Stomach (tissue), 9 donors: ENCODE results near the gene TNNC2. TPM values are rescaled to one million over a fixed set of nuclear protein-coding genes. Genes with fewer than 3 reads are reported as not detected.

Experiments
- DNase-seq, 2 donors: peaks; one replicate each; pipeline versions ENCODE4 v3.0.0 to v3.0.0-alpha.2; 2013 to 2019
- H3K27ac ChIP-seq, 5 donors: fragments of 200-600 bp in 4 of 5; sonication (generic) in 4 of 5; one replicate each; pipeline ENCODE4 v1.5.1; 2013 to 2019; ENCODE audit warnings: mild to moderate bottlenecking in 1 of 5, moderate library complexity in 1 of 5
- H3K27me3 ChIP-seq, 3 donors: fragments of 200-600 bp; sonication (generic); one replicate each; pipeline ENCODE4 v1.5.1; 2017 to 2019; ENCODE audit warnings: mixed run types in 1 of 3
- H3K36me3 ChIP-seq, 4 donors: fragments of 200-600 bp; sonication (generic); 1 replicate in 3 of 4; 2 replicates in 1 of 4; pipeline ENCODE4 v1.5.1; 2016 to 2019
- H3K4me1 ChIP-seq, 4 donors: fragments of 200-600 bp; sonication (generic); one replicate each; pipeline ENCODE4 v1.5.1; 2016 to 2019
- H3K4me3 ChIP-seq, 4 donors: fragments of 200-600 bp; sonication (generic) in 3 of 4; one replicate each; pipeline ENCODE4 v1.5.1; 2016 to 2019; ENCODE audit warnings: mild to moderate bottlenecking in 1 of 4
- H3K9me3 ChIP-seq, 4 donors: fragments of 200-600 bp; sonication (generic); one replicate each; pipeline ENCODE4 v1.5.1; 2016 to 2019
- CTCF ChIP-seq, 7 experiments: fragments of 450-650 bp in 4 of 7; fragments of 200-600 bp in 3 of 7; sonication (generic) in 3 of 7; IDR thresholded peaks; one replicate each; pipeline ENCODE4 v1.5.1; 2016 to 2019; ENCODE audit warnings: antibody characterized with exemption in 7 of 7, control low read depth in 2 of 7, mild to moderate bottlenecking in 1 of 7
- EP300 ChIP-seq: sonication (generic); formaldehyde crosslinking; IDR thresholded peaks from one replicate; pipeline ENCODE4 v1.6.1; 2017; ENCODE audit warnings: antibody characterized with exemption
- POLR2A ChIP-seq, 4 donors: fragments of 450-650 bp; IDR thresholded peaks; one replicate each; pipeline ENCODE4 v1.6.1; 2016; ENCODE audit warnings: antibody characterized with exemption in 4 of 4, control low read depth in 2 of 4, mild to moderate bottlenecking in 1 of 4, moderate library complexity in 1 of 4
- POLR2AphosphoS5 ChIP-seq, 3 donors: sonication (generic); formaldehyde crosslinking; IDR thresholded peaks; one replicate each; pipeline ENCODE4 v1.6.1; 2016; ENCODE audit warnings: antibody characterized with exemption in 3 of 3
- WGBS, 5 donors: extraction: QIAGEN DNeasy Blood & Tissue Kit in 3 of 5; methylation state at CpG; one replicate each; pipeline versions ENCODE4 v1.1.5 to v1.1.7; 2013 to 2018; 5-methylcytosine and 5-hydroxymethylcytosine counted together
- intact Hi-C: fragments of 100-400 bp; cut with DNase I; formaldehyde crosslinking; loops from one replicate; pipeline ENCODE4 v1.15.1; 2023; ENCODE audit warnings: low total_unique reads
- polyA plus RNA-seq, 3 donors: library from polyadenylated mRNA; stranded (reverse); fragments of 200-250 nt; gene quantifications; one replicate each; pipeline ENCODE4 v1.2.3, GENCODE V29; 2013
- small RNA-seq, 4 donors: library from RNA; depleted of rRNA; stranded (forward); fragments of <200 nt; gene quantifications; one replicate each; pipeline ENCODE3, GENCODE V24; 2016
- total RNA-seq, 5 donors: library from RNA; depleted of rRNA; stranded (reverse); fragments of >200 nt; gene quantifications; one replicate each; pipeline versions ENCODE4 v1.1.0 to v1.2.3, GENCODE V29; 2014 to 2016
- donor health status: healthy with polysubstance abuse.
- donor health status: Bipolar disorder and iron deficiency.
- donor health status: healthy.

Gene TNNC2
- total and polyA plus RNA-seq, 8 donors, result 3.0 to 12.4 (median 4.9) TPM; not detected in 5

- intact Hi-C loops, result loop anchor here (10.0 kb wide), 1 partner anchor 331 kb away; no protein-coding TSS in a partner anchor
- no peak overlapping the region for H3K4me3 ChIP-seq
- H3K9me3 ChIP-seq, result no peaks in the 10 kb centered on the region
- H3K36me3 ChIP-seq, result no peaks in the 10 kb centered on the region
- H3K4me1 ChIP-seq, result peaks cover 30 to 49% (median 41%) of the 10 kb centered on the region in 4 donors
- H3K27ac ChIP-seq, result no peak overlapping the region
- WGBS, 5 donors, result 83 to 92% (median 89%) methylated on average over 6 of the region's 6 CpGs
- no peak for TF ChIP-seq EP300
- no peak for TF ChIP-seq POLR2AphosphoS5 (IDR thresholded peaks at IDR 0.05)
- TF ChIP-seq CTCF (IDR thresholded peaks at IDR 0.05), result no peak
- TF ChIP-seq POLR2A (IDR thresholded peaks at IDR 0.05), result no peak
- no peak for DNase-seq
- no peaks in the 10 kb centered on the region for H3K27me3 ChIP-seq
Measured at GRCh38 chr20:45775411-45775810, 51.7 kb downstream of the TNNC2 start.

GRCh38 chr20:45774945-45775344 lies 52.2 kb downstream of the TNNC2 start:
- DNase-seq, result peak in 1 of 2 donors; percentile 62
- no peaks in the 10 kb centered on the region for H3K36me3 ChIP-seq
- no peaks in the 10 kb centered on the region for H3K27me3 ChIP-seq
- 73 to 88% (median 79%) methylated on average over 2 of the region's 2 CpGs for WGBS, 5 donors
- H3K4me3 ChIP-seq, result no peak overlapping the region
- H3K9me3 ChIP-seq, result no peaks in the 10 kb centered on the region
- H3K4me1 ChIP-seq, result peaks cover 25 to 44% (median 36%) of the 10 kb centered on the region in 4 donors
- no peak overlapping the region for H3K27ac ChIP-seq
- TF ChIP-seq POLR2A (IDR thresholded peaks at IDR 0.05) (no peak), CTCF (IDR thresholded peaks at IDR 0.05) (no peak), EP300 (no peak), POLR2AphosphoS5 (IDR thresholded peaks at IDR 0.05) (no peak)
- intact Hi-C loops, result loop anchor here (5.0 to 10.0 kb wide), 2 partner anchors 330 to 458 kb away; no protein-coding TSS in a partner anchor

Small RNAs within 50 kb of the gene (small RNA-seq; reads per million reads assigned to genes)
- gene RNU6ATAC38P, result 0 reads per million in 4 donors

Other genes with a start within 250 kb of the TNNC2 start
- gene WFDC8, start 248.0 kb downstream of the TNNC2 start, total RNA-seq, result not detected
- not detected for gene WFDC8, start 248.0 kb downstream of the TNNC2 start, polyA plus RNA-seq
- gene WFDC10A, start 197.6 kb downstream of the TNNC2 start, total RNA-seq, result not detected
- gene WFDC10A, start 197.6 kb downstream of the TNNC2 start, polyA plus RNA-seq, result not detected
- not detected for gene WFDC9, start 196.0 kb downstream of the TNNC2 start, total RNA-seq
- not detected for gene WFDC9, start 196.0 kb downstream of the TNNC2 start, polyA plus RNA-seq
- gene WFDC11, start 157.1 kb downstream of the TNNC2 start, total RNA-seq, result not detected
- not detected for gene WFDC11, start 157.1 kb downstream of the TNNC2 start, polyA plus RNA-seq
- gene WFDC13, start 125.3 kb downstream of the TNNC2 start, total RNA-seq, result not detected
- not detected for gene WFDC13, start 125.3 kb downstream of the TNNC2 start, polyA plus RNA-seq
- 1 to 10 TPM in 1 of 5 donors, not detected in 4; 4.3 TPM for gene WFDC10B, start 122.3 kb downstream of the TNNC2 start, total RNA-seq
- 1 to 10 TPM in 1 of 3 donors, not detected in 2; 1.6 TPM for gene WFDC10B, start 122.3 kb downstream of the TNNC2 start, polyA plus RNA-seq
- not detected for gene SPINT4, start 105.0 kb downstream of the TNNC2 start, total RNA-seq
- not detected for gene SPINT4, start 105.0 kb downstream of the TNNC2 start, polyA plus RNA-seq
- gene WFDC3, start 35.4 kb downstream of the TNNC2 start, total RNA-seq, result 1 to 10 TPM in 1 of 5 donors, not detected in 4; 2.8 TPM
- gene WFDC3, start 35.4 kb downstream of the TNNC2 start, polyA plus RNA-seq, result 10 to 100 TPM in 1 of 3 donors, 1 to 10 TPM in 2; 1.7 to 18.8 (median 9.2) TPM
- 10 to 100 TPM in 4 of 5 donors, 1 to 10 TPM in 1; 9.6 to 76.8 (median 34.1) TPM for gene DNTTIP1, start 35.4 kb downstream of the TNNC2 start, total RNA-seq
- gene DNTTIP1, start 35.4 kb downstream of the TNNC2 start, polyA plus RNA-seq, result 10 to 100 TPM; 27.2 to 56.8 (median 43.0) TPM
- 10 to 100 TPM in 4 of 5 donors, not detected in 1; 10.5 to 37.5 (median 13.4) TPM for gene UBE2C, start 14.7 kb downstream of the TNNC2 start, total RNA-seq
- gene UBE2C, start 14.7 kb downstream of the TNNC2 start, polyA plus RNA-seq, result 10 to 100 TPM; 13.1 to 72.2 (median 39.0) TPM
- gene SNX21, start 6.5 kb upstream of the TNNC2 start, total RNA-seq, result 100 to 1,000 TPM in 1 of 5 donors, 10 to 100 TPM in 4; 20.4 to 120 (median 48.3) TPM
- gene SNX21, start 6.5 kb upstream of the TNNC2 start, polyA plus RNA-seq, result 10 to 100 TPM; 15.2 to 23.5 (median 16.7) TPM
- gene ACOT8, start 30.1 kb upstream of the TNNC2 start, total RNA-seq, result 100 to 1,000 TPM in 3 of 5 donors, 10 to 100 TPM in 2; 26.6 to 216 (median 131) TPM
- 10 to 100 TPM; 36.8 to 63.7 (median 58.3) TPM for gene ACOT8, start 30.1 kb upstream of the TNNC2 start, polyA plus RNA-seq
- gene ZSWIM3, start 30.3 kb upstream of the TNNC2 start, total RNA-seq, result 1 to 10 TPM in 2 of 5 donors, under 1 TPM in 2, not detected in 1; 0.87 to 2.3 (median 1.6) TPM
- gene ZSWIM3, start 30.3 kb upstream of the TNNC2 start, polyA plus RNA-seq, result 1 to 10 TPM; 1.4 to 2.1 (median 1.8) TPM
- 10 to 100 TPM in 2 of 5 donors, 1 to 10 TPM in 3; 2.3 to 13.4 (median 3.8) TPM for gene ZSWIM1, start 53.9 kb upstream of the TNNC2 start, total RNA-seq
- 1 to 10 TPM; 1.7 to 3.4 (median 3.4) TPM for gene ZSWIM1, start 53.9 kb upstream of the TNNC2 start, polyA plus RNA-seq
- 10 to 100 TPM in 2 of 5 donors, 1 to 10 TPM in 1, not detected in 2; 4.2 to 15.5 (median 13.9) TPM for gene SPATA25, start 60.3 kb upstream of the TNNC2 start, total RNA-seq
- gene SPATA25, start 60.3 kb upstream of the TNNC2 start, polyA plus RNA-seq, result under 1 TPM in 2 of 3 donors, not detected in 1; 0.50 to 0.85 TPM
- gene NEURL2, start 63.9 kb upstream of the TNNC2 start, total RNA-seq, result 10 to 100 TPM in 2 of 5 donors, 1 to 10 TPM in 2, not detected in 1; 3.9 to 29.9 (median 9.6) TPM
- 1 to 10 TPM; 3.3 to 3.8 (median 3.7) TPM for gene NEURL2, start 63.9 kb upstream of the TNNC2 start, polyA plus RNA-seq
- gene CTSA, start 64.0 kb upstream of the TNNC2 start, total RNA-seq, result 100 to 1,000 TPM in 3 of 5 donors, 10 to 100 TPM in 2; 29.9 to 292 (median 132) TPM
- 10 to 100 TPM; 30.1 to 66.9 (median 48.4) TPM for gene CTSA, start 64.0 kb upstream of the TNNC2 start, polyA plus RNA-seq
- gene PLTP, start 84.8 kb upstream of the TNNC2 start, total RNA-seq, result 100 to 1,000 TPM in 2 of 5 donors, 10 to 100 TPM in 3; 22.0 to 313 (median 70.1) TPM
- gene PLTP, start 84.8 kb upstream of the TNNC2 start, polyA plus RNA-seq, result 10 to 100 TPM; 51.5 to 58.6 (median 53.2) TPM
- 10 to 100 TPM; 22.2 to 41.4 (median 32.5) TPM for gene PCIF1, start 107.4 kb upstream of the TNNC2 start, total RNA-seq
- 10 to 100 TPM; 21.0 to 25.1 (median 21.1) TPM for gene PCIF1, start 107.4 kb upstream of the TNNC2 start, polyA plus RNA-seq
- 10 to 100 TPM in 4 of 5 donors, 1 to 10 TPM in 1; 8.3 to 72.3 (median 38.5) TPM for gene ZNF335, start 144.9 kb upstream of the TNNC2 start, total RNA-seq
- gene ZNF335, start 144.9 kb upstream of the TNNC2 start, polyA plus RNA-seq, result 10 to 100 TPM in 1 of 3 donors, 1 to 10 TPM in 2; 7.2 to 12.0 (median 9.3) TPM
- 1 to 10 TPM in 2 of 5 donors, not detected in 3; 1.3 to 5.1 TPM for gene MMP9, start 181.6 kb upstream of the TNNC2 start, total RNA-seq
- gene MMP9, start 181.6 kb upstream of the TNNC2 start, polyA plus RNA-seq, result 1 to 10 TPM in 2 of 3 donors, under 1 TPM in 1; 0.31 to 1.9 (median 1.2) TPM
- gene SLC12A5, start 201.9 kb upstream of the TNNC2 start, total RNA-seq, result 1 to 10 TPM in 1 of 5 donors, not detected in 4; 1.3 TPM
- gene SLC12A5, start 201.9 kb upstream of the TNNC2 start, polyA plus RNA-seq, result 1 to 10 TPM in 2 of 3 donors, under 1 TPM in 1; 0.93 to 6.2 (median 5.5) TPM